ENCODE measurements around the gene FAM170A.

GRCh38 chr5:119630752-119631440 is 1.5 kb downstream of the FAM170A start:
- TF ChIP-seq EZH2 (IDR thresholded peaks at IDR 0.05; ENCODE audit: borderline replicate concordance, low read length): no peak
- no peak for TF ChIP-seq CTCF (IDR thresholded peaks at IDR 0.05; ENCODE audit: low read length)

Data from OCI-LY1 (cell line).